Gastroesophageal sphincter (tissue), 4 donors: ENCODE results near the gene CEP43. TPM values are rescaled to one million over a fixed set of nuclear protein-coding genes. Genes with fewer than 3 reads are reported as not detected.

ENCODE experiments used
- ATAC-seq: fragments of 150-250 bp; one replicate; pipeline ENCODE4 v1.9.1; 2016; ENCODE audit warnings: mild to moderate bottlenecking, moderate library complexity
- H3K27ac ChIP-seq, 4 donors: fragments of 200-600 bp; sonication (generic) in 3 of 4; 1 replicate in 3 of 4; 2 replicates in 1 of 4; pipeline ENCODE4 v1.5.1; 2016 to 2019
- H3K27me3 ChIP-seq: fragments of 200-600 bp; sonication (generic); one replicate; pipeline ENCODE4 v1.5.1; 2019
- H3K36me3 ChIP-seq, 2 donors: fragments of 200-600 bp; sonication (generic); one replicate each; pipeline ENCODE4 v1.5.1; 2019; ENCODE audit warnings: control low read depth in 1 of 2
- H3K4me1 ChIP-seq, 3 donors: fragments of 200-600 bp; sonication (generic); 1 replicate in 2 of 3; 2 replicates in 1 of 3; pipeline ENCODE4 v1.5.1; 2016 to 2019; ENCODE audit warnings: control low read depth in 2 of 3
- H3K4me3 ChIP-seq, 2 donors: fragments of 200-600 bp; sonication (generic); one replicate each; pipeline ENCODE4 v1.5.1; 2019; ENCODE audit warnings: mild to moderate bottlenecking in 1 of 2, moderate library complexity in 1 of 2
- H3K9me3 ChIP-seq, 3 donors: fragments of 200-600 bp; sonication (generic); one replicate each; pipeline ENCODE4 v1.5.1; 2017 to 2019; ENCODE audit warnings: control low read depth in 2 of 3
- EP300 ChIP-seq: sonication (generic); formaldehyde crosslinking; IDR thresholded peaks from one replicate; pipeline ENCODE4 v1.6.1; 2017; ENCODE audit warnings: antibody characterized with exemption, mild to moderate bottlenecking
- POLR2A ChIP-seq, 2 donors: fragments of 450-650 bp; IDR thresholded peaks; one replicate each; pipeline ENCODE4 v1.6.1; 2017; ENCODE audit warnings: antibody characterized with exemption in 2 of 2, mild to moderate bottlenecking in 2 of 2, moderate library complexity in 1 of 2
- POLR2AphosphoS5 ChIP-seq: sonication (generic); formaldehyde crosslinking; IDR thresholded peaks from one replicate; pipeline ENCODE4 v1.6.1; 2017; ENCODE audit warnings: antibody characterized with exemption
- WGBS, 2 donors: methylation state at CpG; one replicate each; pipeline ENCODE4 v1.1.5; 2018; ENCODE audit warnings: low coverage in 1 of 2; 5-methylcytosine and 5-hydroxymethylcytosine counted together
- total RNA-seq, 4 donors: library from RNA; depleted of rRNA; stranded (reverse); fragments of >200 nt; gene quantifications; one replicate each; pipeline ENCODE4 v1.1.0, GENCODE V29; 2016
- TF ChIP-seq, protein P1 (sequence below), 4 experiments: fragments of 200-600 bp in 2 of 4; fragments of 450-650 bp in 2 of 4; sonication (generic) in 1 of 4; IDR thresholded peaks; one replicate each; pipeline ENCODE4 v1.5.1; 2017 to 2019; ENCODE audit warnings: antibody characterized with exemption in 4 of 4, mild to moderate bottlenecking in 2 of 4, moderate library complexity in 2 of 4

The CEP43 gene
- total RNA-seq, 4 donors from 2014 or later = 10.9 to 17.9 (median 11.7) TPM

DNA sequence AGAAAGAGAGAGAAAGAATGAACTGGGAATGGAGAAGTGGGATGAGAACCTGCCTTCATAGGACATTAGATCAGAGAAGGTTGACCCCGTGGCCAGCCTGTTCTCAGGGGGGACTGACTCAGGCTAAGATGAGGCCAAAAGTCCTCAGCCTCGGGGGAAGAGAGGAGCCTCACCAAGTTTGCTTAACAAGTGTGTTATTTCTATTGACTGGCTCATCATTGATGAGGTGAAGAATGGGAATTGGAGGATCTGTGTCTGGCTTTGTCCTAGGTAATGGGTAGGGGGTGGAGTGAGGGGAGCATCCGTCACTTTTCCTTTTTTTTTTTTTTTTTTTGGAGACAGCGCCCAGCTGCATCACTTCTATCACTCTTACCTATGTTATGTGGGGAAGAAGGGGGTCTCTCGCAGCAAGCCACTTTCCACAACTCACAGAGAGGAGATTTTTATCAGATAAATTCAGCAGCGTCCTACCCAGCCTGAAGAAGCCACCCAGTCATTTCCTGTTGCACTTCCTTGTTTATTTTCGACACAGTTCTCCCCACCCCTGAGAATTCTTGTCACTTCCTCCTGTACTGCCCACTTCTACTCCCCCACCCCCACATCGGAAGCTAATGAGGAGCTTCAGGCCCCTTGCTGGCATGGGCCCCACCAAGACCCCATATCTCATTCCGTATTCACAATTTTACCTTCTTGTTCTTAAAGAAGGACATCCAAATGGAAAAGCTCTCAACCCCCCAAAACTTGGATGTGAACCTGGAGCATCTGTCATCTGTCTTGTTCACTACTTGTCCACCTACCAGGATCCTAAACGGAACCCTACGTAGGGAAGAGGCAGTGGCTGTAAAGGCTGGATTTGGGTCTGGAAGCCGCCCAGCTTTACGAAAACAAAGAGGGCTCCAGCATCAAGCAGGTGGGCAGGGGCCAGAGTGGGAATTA, 40.0 kb upstream of the CEP43 start:
- H3K36me3 ChIP-seq = no peaks in the 10 kb centered on the region
- H3K4me1 ChIP-seq = peaks cover 0 to 30% (median 14%) of the 10 kb centered on the region in 3 donors
- H3K27ac ChIP-seq = peak overlapping the region in 3 of 4 donors; percentile 6 to 49 (median 31)
- H3K4me3 ChIP-seq = no peak overlapping the region
- WGBS, 2 donors = 64 to 74% methylated on average over 10 of the region's 13 CpGs
- no peak for ATAC-seq
- no peaks in the 10 kb centered on the region for H3K27me3 ChIP-seq
- H3K9me3 ChIP-seq = no peaks in the 10 kb centered on the region
- TF ChIP-seq EP300 (no peak), POLR2A (IDR thresholded peaks at IDR 0.05) (no peak), POLR2AphosphoS5 (no peak)
- TF ChIP-seq, protein P1, sequence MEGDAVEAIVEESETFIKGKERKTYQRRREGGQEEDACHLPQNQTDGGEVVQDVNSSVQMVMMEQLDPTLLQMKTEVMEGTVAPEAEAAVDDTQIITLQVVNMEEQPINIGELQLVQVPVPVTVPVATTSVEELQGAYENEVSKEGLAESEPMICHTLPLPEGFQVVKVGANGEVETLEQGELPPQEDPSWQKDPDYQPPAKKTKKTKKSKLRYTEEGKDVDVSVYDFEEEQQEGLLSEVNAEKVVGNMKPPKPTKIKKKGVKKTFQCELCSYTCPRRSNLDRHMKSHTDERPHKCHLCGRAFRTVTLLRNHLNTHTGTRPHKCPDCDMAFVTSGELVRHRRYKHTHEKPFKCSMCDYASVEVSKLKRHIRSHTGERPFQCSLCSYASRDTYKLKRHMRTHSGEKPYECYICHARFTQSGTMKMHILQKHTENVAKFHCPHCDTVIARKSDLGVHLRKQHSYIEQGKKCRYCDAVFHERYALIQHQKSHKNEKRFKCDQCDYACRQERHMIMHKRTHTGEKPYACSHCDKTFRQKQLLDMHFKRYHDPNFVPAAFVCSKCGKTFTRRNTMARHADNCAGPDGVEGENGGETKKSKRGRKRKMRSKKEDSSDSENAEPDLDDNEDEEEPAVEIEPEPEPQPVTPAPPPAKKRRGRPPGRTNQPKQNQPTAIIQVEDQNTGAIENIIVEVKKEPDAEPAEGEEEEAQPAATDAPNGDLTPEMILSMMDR (IDR thresholded peaks at IDR 0.05) = no peak

DNA sequence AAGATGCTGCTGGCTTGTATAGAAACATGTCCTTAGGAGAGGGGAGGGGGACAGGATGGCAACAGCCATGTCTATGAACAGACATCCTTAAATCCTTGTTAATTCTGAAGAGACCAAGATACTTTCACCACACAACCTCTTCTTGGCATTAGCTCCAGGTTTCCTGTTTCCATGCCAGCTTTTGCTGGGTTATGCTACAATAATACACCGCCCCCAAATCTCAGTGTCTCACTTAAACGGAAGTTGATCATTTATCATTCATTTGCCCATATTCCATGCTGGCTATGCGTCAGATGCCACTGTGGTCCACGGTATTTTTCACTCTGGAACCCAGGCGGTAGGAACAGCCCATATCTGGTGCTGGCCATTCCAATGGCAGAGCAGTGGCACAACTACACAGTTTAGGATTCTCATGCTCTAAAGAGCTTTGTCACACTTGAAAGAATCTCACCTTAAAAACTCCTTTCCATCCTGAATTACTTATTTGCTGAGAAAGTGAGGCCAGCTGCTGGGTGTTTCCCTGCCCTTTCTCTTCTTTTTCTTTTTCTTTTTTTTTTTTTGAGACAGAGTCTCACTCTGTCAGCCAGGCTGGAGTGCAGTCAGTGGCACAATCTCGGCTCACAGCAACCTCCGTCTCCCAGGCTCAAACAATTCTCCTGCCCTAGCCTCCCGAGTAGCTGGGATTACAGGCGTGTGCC, 39.1 kb upstream of the CEP43 start:
- TF ChIP-seq POLR2A (IDR thresholded peaks at IDR 0.05) (no peak), EP300 (no peak), POLR2AphosphoS5 (no peak)
- TF ChIP-seq, protein P1 (IDR thresholded peaks at IDR 0.05) = no peak
- no peaks in the 10 kb centered on the region for H3K9me3 ChIP-seq
- no peak overlapping the region for H3K4me3 ChIP-seq
- WGBS, 2 donors = 70 to 82% methylated on average over 6 to 8 of the region's 9 CpGs
- no peak overlapping the region for H3K27ac ChIP-seq
- peaks cover 0 to 23% (median 14%) of the 10 kb centered on the region in 3 donors for H3K4me1 ChIP-seq
- ATAC-seq = no peak
- H3K36me3 ChIP-seq = no peaks in the 10 kb centered on the region
- H3K27me3 ChIP-seq = no peaks in the 10 kb centered on the region

DNA sequence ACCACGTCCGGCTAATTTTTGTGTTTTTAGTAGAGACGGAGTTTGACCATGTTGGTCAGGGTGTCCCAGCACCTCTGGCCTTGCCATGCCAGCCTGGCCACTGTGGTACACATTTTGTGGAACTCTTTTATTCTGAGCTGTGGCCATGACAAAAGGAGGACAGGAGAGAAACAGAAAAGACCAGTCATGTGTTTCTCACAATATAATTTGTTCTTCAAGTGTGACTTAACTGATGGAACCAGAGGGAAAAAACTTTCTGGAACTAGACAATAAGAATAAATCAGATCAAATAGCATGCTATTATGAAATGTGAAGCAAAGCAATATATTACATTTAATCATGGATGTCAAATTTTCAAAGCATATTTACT, 38.6 kb upstream of the CEP43 start:
- TF ChIP-seq, protein P1 (IDR thresholded peaks at IDR 0.05) = no peak
- TF ChIP-seq POLR2AphosphoS5 (no peak), POLR2A (IDR thresholded peaks at IDR 0.05) (no peak), EP300 (no peak)
- ATAC-seq = no peak
- Histone ChIP-seq H3K4me1 (peaks cover 0 to 18% (median 10%) of the 10 kb centered on the region in 3 donors), H3K27ac (no peak overlapping the region), H3K36me3 (no peaks in the 10 kb centered on the region), H3K4me3 (no peak overlapping the region), H3K27me3 (no peaks in the 10 kb centered on the region), H3K9me3 (no peaks in the 10 kb centered on the region)
- WGBS, 2 donors = no CpG with 5 or more reads among the region's 3 CpGs

DNA sequence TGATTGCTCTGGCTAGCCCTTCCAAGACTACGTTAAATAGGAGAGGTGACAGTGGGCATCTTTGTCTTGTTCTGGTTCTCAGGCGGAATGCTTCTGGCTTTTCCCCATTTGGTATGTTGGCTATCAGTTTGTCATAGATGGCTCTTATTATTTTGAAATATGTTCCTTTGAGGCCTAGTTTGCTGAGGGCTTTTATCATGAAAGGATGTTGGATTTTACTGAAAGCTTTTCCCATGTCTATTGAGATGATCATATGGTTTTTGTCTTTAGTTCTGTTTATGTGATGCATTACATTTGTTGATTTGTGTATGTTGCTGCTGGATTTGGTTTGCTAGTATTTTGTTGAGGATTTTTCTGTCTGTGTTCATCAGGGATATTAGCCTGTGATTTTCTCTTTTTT, 32.9 kb upstream of the CEP43 start:
- Histone ChIP-seq H3K27me3 (no peaks in the 10 kb centered on the region), H3K4me3 (no peak overlapping the region), H3K27ac (no peak overlapping the region), H3K36me3 (no peaks in the 10 kb centered on the region), H3K4me1 (no peaks in the 10 kb centered on the region), H3K9me3 (no peaks in the 10 kb centered on the region)
- no peak for ATAC-seq
- 85 to 89% methylated on average over 2 of the region's 2 CpGs for WGBS, 2 donors
- TF ChIP-seq POLR2A (IDR thresholded peaks at IDR 0.05) = no peak
- TF ChIP-seq, protein P1 (IDR thresholded peaks at IDR 0.05) = no peak
- no peak for TF ChIP-seq POLR2AphosphoS5
- TF ChIP-seq EP300 = no peak
